ENCODE results near the gene CHCHD4.

Gene CHCHD4

DNA sequence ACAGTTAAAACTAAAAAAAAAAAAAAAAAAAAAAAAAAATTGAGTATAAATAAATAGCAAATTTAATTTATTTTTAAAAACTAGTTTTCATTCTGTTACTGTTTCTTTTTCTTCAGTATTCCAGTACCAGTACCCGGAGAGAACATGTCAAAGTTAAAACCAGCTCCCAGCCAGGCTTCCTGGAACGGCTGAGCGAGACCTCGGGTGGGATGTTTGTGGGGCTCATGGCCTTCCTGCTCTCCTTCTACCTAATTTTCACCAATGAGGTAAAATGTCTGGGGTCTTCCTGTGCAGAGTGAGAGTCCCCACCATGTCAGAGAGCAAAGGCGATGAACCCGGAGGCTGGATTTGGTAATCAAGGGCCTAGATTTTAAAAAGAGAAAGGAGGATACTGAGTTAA, 4.6 kb upstream of the CHCHD4 start:
- DNase-seq (ENCODE audit: extremely low spot score) = no peak
- TF ChIP-seq, protein P1, sequence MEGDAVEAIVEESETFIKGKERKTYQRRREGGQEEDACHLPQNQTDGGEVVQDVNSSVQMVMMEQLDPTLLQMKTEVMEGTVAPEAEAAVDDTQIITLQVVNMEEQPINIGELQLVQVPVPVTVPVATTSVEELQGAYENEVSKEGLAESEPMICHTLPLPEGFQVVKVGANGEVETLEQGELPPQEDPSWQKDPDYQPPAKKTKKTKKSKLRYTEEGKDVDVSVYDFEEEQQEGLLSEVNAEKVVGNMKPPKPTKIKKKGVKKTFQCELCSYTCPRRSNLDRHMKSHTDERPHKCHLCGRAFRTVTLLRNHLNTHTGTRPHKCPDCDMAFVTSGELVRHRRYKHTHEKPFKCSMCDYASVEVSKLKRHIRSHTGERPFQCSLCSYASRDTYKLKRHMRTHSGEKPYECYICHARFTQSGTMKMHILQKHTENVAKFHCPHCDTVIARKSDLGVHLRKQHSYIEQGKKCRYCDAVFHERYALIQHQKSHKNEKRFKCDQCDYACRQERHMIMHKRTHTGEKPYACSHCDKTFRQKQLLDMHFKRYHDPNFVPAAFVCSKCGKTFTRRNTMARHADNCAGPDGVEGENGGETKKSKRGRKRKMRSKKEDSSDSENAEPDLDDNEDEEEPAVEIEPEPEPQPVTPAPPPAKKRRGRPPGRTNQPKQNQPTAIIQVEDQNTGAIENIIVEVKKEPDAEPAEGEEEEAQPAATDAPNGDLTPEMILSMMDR (IDR thresholded peaks at IDR 0.05; ENCODE audit: control extremely low read depth, extremely low read depth, low read depth, missing control alignments) = no peak
- ChIA-PET CTCF (no interaction called here), POLR2A (no interaction called here)

DNA sequence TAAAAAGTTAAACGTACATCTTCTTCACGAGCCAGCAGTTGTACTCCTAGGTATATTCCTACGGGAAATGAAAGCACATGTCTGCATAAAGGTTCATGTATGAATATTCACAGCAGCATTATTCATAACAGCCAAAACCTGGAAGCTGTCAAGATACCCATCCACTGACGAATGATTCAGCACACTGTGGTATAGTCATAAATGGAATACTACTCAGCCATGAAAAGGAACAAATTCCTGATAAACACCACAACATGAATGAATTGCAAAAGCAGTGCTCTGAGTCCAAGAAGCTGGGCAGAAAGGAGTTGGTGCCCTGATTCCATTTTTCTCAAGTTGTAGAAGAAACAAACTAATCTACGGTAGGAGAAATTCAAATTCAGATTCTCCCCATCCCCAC, 4.1 kb upstream of the CHCHD4 start:
- POLR2A ChIA-PET = no interaction called here
- TF ChIP-seq, protein P1 (IDR thresholded peaks at IDR 0.05; ENCODE audit: control extremely low read depth, extremely low read depth, low read depth, missing control alignments) = no peak
- no peak for DNase-seq (ENCODE audit: extremely low spot score)
- CTCF ChIA-PET = interaction anchor here (1.1 kb wide), 1 partner anchor 45 kb away, joined by 4 read pairs; no protein-coding TSS in a partner anchor

DNA sequence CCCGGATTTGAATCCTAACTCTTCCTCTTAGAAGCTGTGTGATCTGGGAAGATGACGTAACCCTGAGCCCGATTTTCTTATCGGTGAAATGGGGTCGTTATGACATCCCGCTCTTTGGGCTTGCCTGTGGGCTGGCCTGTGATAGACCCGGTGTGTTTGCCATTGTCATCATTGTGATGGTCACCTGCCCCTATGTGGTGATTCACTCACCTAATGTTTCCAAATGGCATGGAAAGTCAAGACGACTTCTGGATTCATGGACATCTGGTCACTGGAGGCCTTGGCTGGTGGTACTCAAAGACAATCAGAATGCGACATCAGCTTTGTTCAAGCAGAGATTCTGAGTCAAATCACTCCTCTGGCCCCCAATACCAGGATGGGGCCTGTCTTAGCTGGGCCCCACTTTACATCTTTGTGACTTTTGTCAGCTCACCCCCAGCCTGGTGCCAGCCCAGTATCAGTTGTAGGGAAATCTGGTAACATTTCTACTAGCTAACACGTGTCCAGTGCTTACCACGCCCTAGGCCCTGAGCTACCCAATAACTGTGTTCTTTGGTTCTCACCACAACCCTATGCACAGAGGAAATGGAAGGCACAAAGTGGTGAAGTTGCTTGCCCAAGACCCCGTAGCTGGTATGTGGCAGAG, 3.0 kb upstream of the CHCHD4 start:
- CTCF ChIA-PET = interaction anchor here (1.1 to 2.1 kb wide), 3 partner anchors 14 to 230 kb away, joined by 4 to 6 read pairs (median 4); no protein-coding TSS in a partner anchor
- POLR2A ChIA-PET = no interaction called here
- DNase-seq (ENCODE audit: extremely low spot score) = no peak
- TF ChIP-seq, protein P1 (IDR thresholded peaks at IDR 0.05; ENCODE audit: control extremely low read depth, extremely low read depth, low read depth, missing control alignments) = no peak

DNA sequence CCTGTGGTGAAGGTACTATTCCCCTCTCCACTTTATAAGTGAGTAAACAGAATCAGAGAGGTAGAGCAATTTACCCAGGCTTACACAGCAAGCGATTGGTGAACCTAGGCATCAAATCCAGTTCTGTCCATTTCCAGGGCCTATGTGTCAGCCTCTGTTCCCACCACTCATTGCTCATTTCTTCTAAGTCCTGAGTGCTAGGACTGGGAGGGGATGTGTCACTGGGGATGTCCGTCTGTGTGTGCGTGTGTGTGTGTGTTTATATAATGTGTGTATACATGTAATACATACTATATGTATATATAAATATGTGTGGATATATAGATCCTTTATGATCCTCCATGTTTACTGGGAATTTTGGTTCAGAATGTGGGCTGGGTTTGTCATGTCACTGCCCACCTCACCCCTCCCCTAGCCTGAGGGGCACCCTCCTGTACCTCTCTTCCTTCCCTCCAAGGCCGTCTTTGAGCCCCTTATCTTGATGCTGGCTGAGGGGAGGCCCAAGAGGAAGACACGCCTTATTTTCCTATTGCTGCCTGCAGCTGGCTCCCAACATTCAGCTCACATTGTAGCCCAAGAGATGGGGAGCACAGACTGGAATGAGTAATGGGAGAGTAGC, 2.3 kb upstream of the CHCHD4 start:
- ChIA-PET POLR2A (no interaction called here), CTCF (interaction anchor here (1.3 to 2.1 kb wide), 2 partner anchors 15 to 230 kb away, joined by 4 to 6 read pairs; no protein-coding TSS in a partner anchor)
- TF ChIP-seq, protein P1 (IDR thresholded peaks at IDR 0.05; ENCODE audit: control extremely low read depth, extremely low read depth, low read depth, missing control alignments) = no peak
- DNase-seq (ENCODE audit: extremely low spot score) = no peak

DNA sequence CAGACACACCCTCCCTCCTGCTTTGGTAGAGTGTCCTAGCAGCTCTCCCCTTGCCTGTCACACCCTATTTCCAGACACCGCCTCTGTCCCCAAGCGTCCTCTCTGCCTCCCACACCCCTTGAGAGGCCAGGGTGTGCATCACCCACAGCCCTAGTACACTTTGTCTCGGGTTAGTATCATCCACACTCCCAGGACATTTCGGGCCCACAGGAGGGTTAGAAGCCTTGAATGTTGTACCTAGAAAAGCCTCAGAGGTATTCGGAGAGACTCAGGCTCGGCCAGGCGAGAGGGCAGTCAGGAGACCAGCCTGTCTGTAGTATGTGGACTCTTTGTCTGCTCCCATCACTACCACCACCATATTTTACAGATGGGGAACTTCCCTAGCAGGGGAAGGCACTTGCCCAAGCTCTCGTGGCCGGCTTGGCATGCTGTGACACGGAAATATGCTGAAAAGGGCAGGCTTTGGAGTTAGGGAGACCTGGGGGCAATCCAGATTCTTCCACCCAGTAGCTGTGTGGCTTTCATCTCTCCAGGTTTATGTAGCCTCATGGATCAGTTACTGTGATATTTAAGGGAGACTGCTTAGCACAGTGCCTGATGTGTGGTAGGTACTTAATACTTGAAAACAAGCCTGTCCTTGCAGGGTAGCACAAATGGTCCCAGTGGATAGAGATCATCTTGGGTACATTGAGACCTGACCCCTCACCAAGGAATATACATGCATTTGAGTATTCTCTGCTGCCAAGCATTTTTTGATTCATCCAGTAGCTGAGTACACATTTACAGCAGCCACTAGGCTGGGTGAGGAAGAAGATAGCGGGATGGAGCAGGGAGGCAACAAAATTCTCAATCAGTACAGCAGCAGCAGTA, 1.6 kb upstream of the CHCHD4 start:
- TF ChIP-seq, protein P1 (IDR thresholded peaks at IDR 0.05; ENCODE audit: control extremely low read depth, extremely low read depth, low read depth, missing control alignments) = no peak
- POLR2A ChIA-PET = interaction anchor here (0.7 to 1.3 kb wide), 3 partner anchors 20 to 528 kb away, joined by 4 to 7 read pairs (median 4); partner anchors contain the start of genes LSM3 and XPC
- CTCF ChIA-PET = interaction anchor here (0.7 to 2.1 kb wide), 10 partner anchors 8 to 230 kb away, joined by 3 to 7 read pairs (median 4); partner anchors contain the start of gene LSM3
- no peak for DNase-seq (ENCODE audit: extremely low spot score)
